ENCODE data around the gene RAMP3.
"Not testable (repeated sequence)": the region's sequence is repeated elsewhere in the genome, so short reads cannot be mapped to it uniquely, and the experiment has no call there.

Gene RAMP3

DNA sequence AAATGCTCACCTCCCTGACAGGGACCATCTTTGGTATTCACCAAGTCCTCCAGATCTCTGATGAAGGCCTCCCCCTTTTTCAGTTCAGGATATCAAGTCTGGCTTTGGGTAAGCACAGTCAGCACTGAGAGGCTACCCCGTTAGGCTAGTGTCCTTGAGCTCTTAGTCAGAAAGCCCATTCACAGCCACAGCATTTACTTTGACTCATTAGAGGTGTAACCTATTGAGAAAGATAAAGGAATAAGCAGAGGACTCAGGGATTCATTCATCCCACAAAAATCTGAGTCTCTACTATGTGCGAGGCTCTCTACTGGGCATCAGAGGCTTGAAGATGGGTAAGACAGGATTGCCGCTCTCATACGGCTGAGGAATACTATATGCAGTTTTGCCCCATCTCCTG is 14.0 kb upstream of the RAMP3 start:
- no peak for TF ChIP-seq ZNF274 (IDR thresholded peaks at IDR 0.05; ENCODE audit: low read depth, low read length)
- no peak overlapping the region for H3K4me3 ChIP-seq (ENCODE audit: low read length)

- no peak overlapping the region for H3K4me3 ChIP-seq (ENCODE audit: low read length)
- no peak for TF ChIP-seq ZNF274 (IDR thresholded peaks at IDR 0.05; ENCODE audit: low read depth, low read length)
These were observed 11.7 kb upstream of the RAMP3 start for GRCh38 chr7:45145881-45146280.

- H3K4me3 ChIP-seq (ENCODE audit: low read length) = no peak overlapping the region
- TF ChIP-seq ZNF274 (IDR thresholded peaks at IDR 0.05; ENCODE audit: low read depth, low read length) = no peak
These were observed 10.8 kb upstream of the RAMP3 start for GRCh38 chr7:45146531-45147379.

GRCh38 chr7:45147858-45148652 is 9.5 kb upstream of the RAMP3 start:
- no peak overlapping the region for H3K4me3 ChIP-seq (ENCODE audit: low read length)
- no peak for TF ChIP-seq ZNF274 (IDR thresholded peaks at IDR 0.05; ENCODE audit: low read depth, low read length)

- H3K4me3 ChIP-seq (ENCODE audit: low read length) = no peak overlapping the region
- no peak for TF ChIP-seq ZNF274 (IDR thresholded peaks at IDR 0.05; ENCODE audit: low read depth, low read length)
These were observed 9.0 kb upstream of the RAMP3 start for GRCh38 chr7:45148653-45148973.

DNA sequence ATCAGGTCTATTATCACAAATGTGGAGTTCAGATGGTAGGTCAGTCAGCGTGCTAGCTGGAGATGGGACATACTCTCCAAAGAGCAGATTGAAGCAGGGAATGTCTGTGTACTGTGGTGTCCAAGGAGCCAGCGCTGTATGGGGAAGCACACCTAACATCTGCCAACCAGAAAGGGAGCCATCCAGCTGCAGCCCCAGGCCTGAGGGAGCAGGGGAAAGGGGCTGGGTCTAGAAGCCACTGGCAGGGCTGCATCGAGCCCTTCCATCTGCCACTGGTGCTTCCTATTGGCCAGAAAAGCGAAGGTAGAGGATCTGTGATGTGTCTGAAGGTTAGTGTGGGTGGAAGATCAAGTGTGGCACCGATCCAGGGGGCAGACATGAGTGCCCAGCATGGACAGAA is 8.0 kb upstream of the RAMP3 start:
- no peak overlapping the region for H3K4me3 ChIP-seq (ENCODE audit: low read length)
- TF ChIP-seq ZNF274 (IDR thresholded peaks at IDR 0.05; ENCODE audit: low read depth, low read length) = no peak

GRCh38 chr7:45150199-45150598 is 7.4 kb upstream of the RAMP3 start:
- H3K4me3 ChIP-seq (ENCODE audit: low read length) = no peak overlapping the region
- TF ChIP-seq ZNF274 (IDR thresholded peaks at IDR 0.05; ENCODE audit: low read depth, low read length) = no peak

DNA sequence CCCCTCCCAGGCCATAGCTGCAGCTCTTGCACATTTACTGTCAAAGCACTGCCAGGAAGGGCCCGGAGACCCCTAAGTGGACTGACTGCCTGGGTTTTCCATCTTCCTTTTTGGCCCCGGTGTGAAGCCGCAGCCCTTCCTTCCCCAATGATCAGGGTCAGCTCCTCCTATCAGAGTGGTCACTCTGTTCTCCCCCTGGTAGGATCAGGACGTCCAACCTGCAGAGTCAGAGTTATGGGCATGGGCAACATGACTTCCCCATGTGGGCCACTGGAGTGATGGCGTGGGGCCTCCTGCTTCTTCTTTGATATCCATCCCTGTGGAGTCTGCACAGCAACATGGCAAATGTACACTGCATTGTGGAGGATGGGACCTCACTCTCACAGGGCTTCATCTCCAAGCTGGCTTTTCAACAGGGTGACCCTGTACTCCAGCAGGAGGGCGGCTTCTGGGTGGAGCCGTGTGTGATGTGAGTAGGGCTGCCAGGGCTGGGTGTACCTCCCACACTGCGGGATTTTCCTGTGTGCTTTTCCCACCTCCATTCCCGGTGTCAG is 6.4 kb upstream of the RAMP3 start:
- TF ChIP-seq ZNF274 (IDR thresholded peaks at IDR 0.05; ENCODE audit: low read depth, low read length) = no peak

GRCh38 chr7:45151967-45152366 is 5.6 kb upstream of the RAMP3 start:
- no peak overlapping the region for H3K4me3 ChIP-seq (ENCODE audit: low read length)
- no peak for TF ChIP-seq ZNF274 (IDR thresholded peaks at IDR 0.05; ENCODE audit: low read depth, low read length)

More for the DNA sequence above, 6.4 kb upstream of the RAMP3 start:
- H3K4me3 ChIP-seq (ENCODE audit: low read length) = no peak overlapping the region

GRCh38 chr7:45153233-45153632 is 4.4 kb upstream of the RAMP3 start:
- TF ChIP-seq ZNF274 (IDR thresholded peaks at IDR 0.05; ENCODE audit: low read depth, low read length) = no peak
- H3K4me3 ChIP-seq (ENCODE audit: low read length) = no peak overlapping the region

- H3K4me3 ChIP-seq (ENCODE audit: low read length) = not testable (repeated sequence)
These were observed 3.7 kb upstream of the RAMP3 start for GRCh38 chr7:45153861-45154260.

- no peak overlapping the region for H3K4me3 ChIP-seq (ENCODE audit: low read length)
- TF ChIP-seq ZNF274 (IDR thresholded peaks at IDR 0.05; ENCODE audit: low read depth, low read length) = no peak
These were observed 2.2 kb upstream of the RAMP3 start for GRCh38 chr7:45155357-45155900.

DNA sequence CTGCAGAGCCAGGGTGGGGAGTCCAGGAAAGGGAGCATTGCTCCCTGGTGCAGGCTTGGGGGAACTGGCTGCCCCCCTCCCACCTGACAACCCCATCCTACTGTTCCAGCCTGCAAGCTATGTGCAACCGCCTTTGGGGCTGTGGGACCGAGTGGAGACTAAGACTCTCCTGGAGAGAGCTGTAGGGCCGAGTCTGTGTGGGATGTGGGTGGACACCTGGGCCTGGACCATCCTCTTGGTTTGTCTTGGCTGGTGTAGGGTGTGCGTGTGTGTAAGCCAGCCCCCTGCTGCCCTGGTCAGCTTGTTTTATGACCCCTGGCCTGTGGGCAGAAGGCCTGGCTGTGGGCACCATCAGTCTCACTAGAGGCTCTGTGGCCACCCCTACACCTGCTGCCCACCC is 1.6 kb upstream of the RAMP3 start:
- no peak for TF ChIP-seq ZNF274 (IDR thresholded peaks at IDR 0.05; ENCODE audit: low read depth, low read length)

DNA sequence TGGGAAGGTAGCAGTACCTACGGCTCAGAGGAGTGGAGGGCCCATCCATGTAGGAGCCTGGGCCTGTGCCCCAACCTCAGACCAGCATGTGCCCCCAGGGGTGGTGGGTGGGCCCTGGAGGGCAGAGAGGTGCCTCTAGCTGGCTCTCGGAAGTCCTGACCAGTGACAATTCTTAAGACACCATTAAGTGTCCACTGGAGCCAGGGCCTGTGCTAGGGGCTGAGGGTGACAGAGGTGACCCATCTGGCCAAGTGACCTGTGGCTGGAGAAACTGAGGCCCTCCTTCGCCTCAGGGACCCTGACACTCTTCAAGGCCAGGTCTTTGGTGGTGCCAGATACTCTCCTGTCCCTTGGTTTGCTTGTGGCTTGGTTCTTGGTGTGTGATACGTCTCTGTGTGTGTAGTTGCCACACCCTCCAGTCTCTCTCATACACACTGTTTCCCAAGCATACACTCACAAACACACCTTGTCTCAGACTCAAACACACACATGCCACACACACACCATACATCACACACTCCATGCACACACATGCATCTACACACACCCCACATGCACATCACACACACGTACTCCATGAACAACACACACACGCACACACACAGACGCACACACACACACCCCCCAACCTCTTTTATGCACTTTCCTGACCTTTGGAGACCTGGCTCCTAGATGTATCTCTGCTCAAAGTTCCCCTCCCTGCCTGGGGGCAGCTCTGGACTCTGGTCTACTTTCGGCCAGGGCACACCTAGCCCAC is 897 bp upstream of the RAMP3 start:
- H3K4me3 ChIP-seq (ENCODE audit: low read length) = no peak overlapping the region
- TF ChIP-seq ZNF274 (IDR thresholded peaks at IDR 0.05; ENCODE audit: low read depth, low read length) = no peak

More for the DNA sequence above, 1.6 kb upstream of the RAMP3 start:
- no peak overlapping the region for H3K4me3 ChIP-seq (ENCODE audit: low read length)

Measured in GM08714 (cell line).